H1 (cell line): ENCODE measurements around the gene RBFOX1. TPM values are rescaled to one million over a fixed set of nuclear protein-coding genes. Genes with fewer than 3 reads are reported as not detected.

ENCODE experiments used
- CTCF ChIA-PET: fragments of 300-600 bp; sonication (Branson Sonifier 250); formaldehyde crosslinking; loops from one replicate; lab custom pipeline; 2021; ENCODE audit not compliant: partially characterized antibody; lab: Charles Lee
- POLR2A ChIA-PET: fragments of 300-600 bp; sonication (Branson Sonifier 250); formaldehyde crosslinking; loops from one replicate; lab custom pipeline; 2021; ENCODE audit warnings: inconsistent platforms; ENCODE audit not compliant: partially characterized antibody; lab: Charles Lee
- DNase-seq, 2 experiments: peaks; one replicate each; pipeline versions ENCODE4 v3.0.0 to v3.0.0-alpha.2; 2010 to 2022; ENCODE audit warnings: low spot score in 2 of 2, low read depth in 1 of 2, mixed read lengths in 1 of 2
- FAIRE-seq: peaks from 2 replicates; lab custom pipeline; 2011; peaks lifted over from hg19 to GRCh38; lab: Jason Lieb, UNC
- H2AFZ ChIP-seq: 2 replicates; pipeline ENCODE4 v1.8.1; 2012; ENCODE audit warnings: low read length, inconsistent platforms
- H2AK5ac ChIP-seq: 2 replicates; pipeline ENCODE4 v1.6.1; 2013; ENCODE audit warnings: low read depth, low read length
- H2BK120ac ChIP-seq: replicated peaks from 2 replicates; pipeline ENCODE3; 2013; ENCODE audit warnings: low read depth, low read length, inconsistent platforms
- H2BK12ac ChIP-seq: 2 replicates; pipeline ENCODE4 v1.6.1; 2013; ENCODE audit warnings: low read depth, low read length
- H2BK15ac ChIP-seq: 2 replicates; pipeline ENCODE4 v1.6.1; 2013; ENCODE audit warnings: low read length
- H2BK20ac ChIP-seq: 2 replicates; pipeline ENCODE4 v1.6.1; 2013; ENCODE audit warnings: low read length
- H2BK5ac ChIP-seq: 2 replicates; pipeline ENCODE4 v1.6.1; 2013; ENCODE audit warnings: low read depth, low read length
- H3K14ac ChIP-seq: 2 replicates; pipeline ENCODE4 v1.6.1; 2013; ENCODE audit warnings: inconsistent platforms; ENCODE audit not compliant: insufficient read length
- H3K18ac ChIP-seq: 2 replicates; pipeline ENCODE4 v1.6.1; 2013; ENCODE audit warnings: low read length; ENCODE audit errors: extremely low read depth
- H3K23ac ChIP-seq: 2 replicates; pipeline ENCODE4 v1.6.1; 2013; ENCODE audit warnings: inconsistent platforms; ENCODE audit not compliant: insufficient read length
- H3K23me2 ChIP-seq: 2 replicates; pipeline ENCODE4 v1.6.1; 2013; ENCODE audit warnings: low read depth, low read length
- H3K27ac ChIP-seq: 2 replicates; pipeline ENCODE4 v1.6.1; 2011; ENCODE audit warnings: low read depth, low read length, inconsistent platforms
- H3K27me3 ChIP-seq, 4 experiments: replicated peaks in 1 of 4; 1 replicate in 1 of 4; 2 replicates in 3 of 4; pipeline versions ENCODE4 v1.6.1 to v1.8.1; 2011 to 2013; ENCODE audit warnings: low read length in 3 of 4, mild to moderate bottlenecking in 3 of 4, inconsistent platforms in 2 of 4, mixed read lengths in 2 of 4, moderate library complexity in 1 of 4; ENCODE audit not compliant: control insufficient read depth in 3 of 4, insufficient read depth in 3 of 4; ENCODE audit errors: extremely low read depth in 1 of 4
- H3K36me3 ChIP-seq, 4 experiments: 2 replicates each; pipeline versions ENCODE4 v1.6.1 to v1.8.1; 2011 to 2013; ENCODE audit warnings: mild to moderate bottlenecking in 4 of 4, low read length in 3 of 4, moderate library complexity in 2 of 4, control low read depth in 1 of 4, inconsistent platforms in 1 of 4; ENCODE audit not compliant: insufficient read depth in 4 of 4, control insufficient read depth in 2 of 4
- H3K4ac ChIP-seq: replicated peaks from 2 replicates; pipeline ENCODE3; 2013; ENCODE audit warnings: low read length, low read depth, mixed read lengths, inconsistent platforms; ENCODE audit not compliant: insufficient read length
- H3K4me1 ChIP-seq, 4 experiments: replicated peaks in 1 of 4; 1 replicate in 1 of 4; 2 replicates in 3 of 4; pipeline versions ENCODE4 v1.6.1 to v1.8.1; 2011 to 2013; ENCODE audit warnings: low read length in 3 of 4, inconsistent platforms in 2 of 4, mixed read lengths in 1 of 4; ENCODE audit not compliant: insufficient read depth in 4 of 4, control insufficient read depth in 3 of 4
- H3K4me2 ChIP-seq, 2 experiments: 2 replicates each; pipeline versions ENCODE4 v1.6.1 to v1.8.1; 2011 to 2013; ENCODE audit warnings: low read depth in 2 of 2, low read length in 2 of 2, control low read depth in 1 of 2, inconsistent platforms in 1 of 2, mild to moderate bottlenecking in 1 of 2; ENCODE audit not compliant: insufficient read depth in 1 of 2
- H3K4me3 ChIP-seq, 4 experiments: fragments of 200-600, 300-600 bp in 1 of 4; sonication (generic), shearing (Covaris generic), sonication (Bioruptor Twin) in 1 of 4; 2 replicates each; pipeline versions ENCODE4 v1.5.1 to v1.8.1; 2011 to 2016; ENCODE audit warnings: low read length in 4 of 4, low read depth in 3 of 4, control low read depth in 2 of 4, inconsistent platforms in 2 of 4, mild to moderate bottlenecking in 2 of 4, mixed read lengths in 1 of 4, moderate library complexity in 1 of 4; ENCODE audit not compliant: insufficient read depth in 2 of 4; ENCODE audit errors: extremely low read depth in 1 of 4
- H3K56ac ChIP-seq: replicated peaks from 2 replicates; pipeline ENCODE3; 2013; ENCODE audit warnings: low read depth, mild to moderate bottlenecking, mixed read lengths, low read length, inconsistent platforms; ENCODE audit not compliant: insufficient read length
- H3K79me1 ChIP-seq: 2 replicates; pipeline ENCODE4 v1.6.1; 2013; ENCODE audit warnings: low read depth, low read length, control low read depth
- H3K79me2 ChIP-seq, 2 experiments: 2 replicates each; pipeline versions ENCODE4 v1.6.1 to v1.8.1; 2012 to 2013; ENCODE audit warnings: low read length in 2 of 2, mild to moderate bottlenecking in 2 of 2, inconsistent platforms in 1 of 2; ENCODE audit not compliant: insufficient read depth in 2 of 2, control insufficient read depth in 1 of 2
- H3K9ac ChIP-seq, 4 experiments: replicated peaks in 1 of 4; 1 replicate in 1 of 4; 2 replicates in 3 of 4; pipeline versions ENCODE4 v1.6.1 to v1.8.1; 2011 to 2013; ENCODE audit warnings: low read depth in 3 of 4, low read length in 3 of 4, control low read depth in 2 of 4, mild to moderate bottlenecking in 2 of 4, moderate library complexity in 2 of 4, inconsistent platforms in 1 of 4; ENCODE audit errors: extremely low read depth in 1 of 4
- H3K9me3 ChIP-seq, 2 experiments: 2 replicates each; pipeline versions ENCODE4 v1.6.1 to v1.8.1; 2012 to 2013; ENCODE audit warnings: mild to moderate bottlenecking in 2 of 2, moderate library complexity in 2 of 2, control low read depth in 1 of 2, inconsistent platforms in 1 of 2, low read depth in 1 of 2, low read length in 1 of 2, mixed read lengths in 1 of 2; ENCODE audit not compliant: insufficient read depth in 2 of 2
- H4K20me1 ChIP-seq, 2 experiments: replicated peaks in 1 of 2; 2 replicates each; pipeline versions ENCODE3 to v1.8.1; 2011 to 2013; ENCODE audit warnings: inconsistent platforms in 2 of 2, low read length in 2 of 2, mild to moderate bottlenecking in 1 of 2; ENCODE audit not compliant: insufficient read depth in 2 of 2, control insufficient read depth in 1 of 2
- H4K5ac ChIP-seq: 2 replicates; pipeline ENCODE4 v1.6.1; 2013; ENCODE audit warnings: low read length, low read depth, mixed read lengths, inconsistent platforms; ENCODE audit not compliant: insufficient read length
- H4K8ac ChIP-seq: 2 replicates; pipeline ENCODE4 v1.8.0; 2013; ENCODE audit warnings: mild to moderate bottlenecking, moderate library complexity, low read length, inconsistent platforms; ENCODE audit not compliant: insufficient read depth; ENCODE audit errors: extremely low read depth
- H4K91ac ChIP-seq: replicated peaks from 2 replicates; pipeline ENCODE3; 2013; ENCODE audit warnings: low read length, mixed read lengths, inconsistent platforms; ENCODE audit not compliant: insufficient read length
- CREB1 ChIP-seq: IDR thresholded peaks from 2 replicates; pipeline ENCODE4 v1.6.1; 2012; ENCODE audit warnings: inconsistent platforms
- EZH2 ChIP-seq: fragments of 200-600 bp; sonication (generic); IDR thresholded peaks from 2 replicates; pipeline ENCODE4 v1.7.1; 2012; ENCODE audit warnings: low read depth, mild to moderate bottlenecking, moderate library complexity, low read length, inconsistent platforms; ENCODE audit not compliant: severe bottlenecking
- JUND ChIP-seq: IDR thresholded peaks from 2 replicates; pipeline ENCODE4 v1.6.1; 2011; ENCODE audit warnings: mild to moderate bottlenecking, improper control_type of control experiment, low read length
- POLR2AphosphoS5 ChIP-seq: IDR thresholded peaks from 2 replicates; pipeline ENCODE4 v1.6.1; 2011; ENCODE audit warnings: low read depth, low read length
- RFX5 ChIP-seq: IDR thresholded peaks from 2 replicates; pipeline ENCODE4 v1.6.1; 2011; ENCODE audit warnings: low read depth, low read length, improper control_type of control experiment, borderline replicate concordance
- RNF2 ChIP-seq: fragments of 200-900, 300-1000 bp; sonication (generic); IDR thresholded peaks from 2 replicates; pipeline ENCODE4 v1.7.1; 2016; ENCODE audit warnings: borderline replicate concordance, low read depth, mild to moderate bottlenecking, antibody characterized with exemption, low read length; ENCODE audit not compliant: poor library complexity, severe bottlenecking; ENCODE audit errors: missing control alignments
- SP1 ChIP-seq: IDR thresholded peaks from 2 replicates; pipeline ENCODE4 v1.6.1; 2011; ENCODE audit warnings: low read depth, low read length
- TAF7 ChIP-seq: optimal IDR thresholded peaks from 2 replicates; pipeline ENCODE3; 2011; ENCODE audit warnings: low read depth, mild to moderate bottlenecking, inconsistent platforms, low read length, moderate library complexity, borderline replicate concordance
- YY1 ChIP-seq: IDR thresholded peaks from 2 replicates; pipeline ENCODE4 v1.6.1; 2011; ENCODE audit warnings: low read depth, mild to moderate bottlenecking, low read length
- ZNF274 ChIP-seq: IDR thresholded peaks from 2 replicates; pipeline ENCODE4 v1.7.0; 2012; ENCODE audit warnings: low read length, borderline replicate concordance; ENCODE audit errors: extremely low read depth
- WGBS, 2 experiments: shearing (Covaris generic) in 1 of 2; methylation state at CpG; one replicate each; pipeline versions ENCODE4 v1.1.6 to v1.1.7; 2013 to 2015; ENCODE audit warnings: low lambda C conversion rate in 2 of 2, mixed read lengths in 2 of 2, inconsistent platforms in 1 of 2, low coverage in 1 of 2, missing lambda C conversion rate in 1 of 2; ENCODE audit not compliant: insufficient replicate concordance in 2 of 2, insufficient coverage in 1 of 2, insufficient read length in 1 of 2; ENCODE audit errors: extremely low coverage in 1 of 2, missing lambda C conversion rate in 1 of 2; 5-methylcytosine and 5-hydroxymethylcytosine counted together
- polyA plus RNA-seq, 7 experiments: library from polyadenylated mRNA; depleted of rRNA in 3 of 7; stranded (reverse) in 5 of 7; unstranded in 2 of 7; fragments of >200 nt in 5 of 7; fragments of 200-250 nt in 2 of 7; gene quantifications; 1 replicate in 5 of 7; 2 replicates in 1 of 7; 4 replicates in 1 of 7; pipeline versions ENCODE4 v1.2.1 to v1.2.3, GENCODE V29; 2011 to 2013; ENCODE audit warnings: missing spikeins in 2 of 7, mixed read lengths in 2 of 7
- total RNA-seq: library from RNA; stranded (reverse); fragmentation: NEBNext Ultra II Directional; extraction: Animal tissue kit (Norgen Biotek cat#: 25700); gene quantifications from 2 replicates; pipeline ENCODE4 v1.2.1, GENCODE V29; 2021
- TF ChIP-seq, protein P1 (sequence below), 3 experiments: IDR thresholded peaks; 1 replicate in 2 of 3; 2 replicates in 1 of 3; pipeline versions ENCODE4 v1.5.1 to v1.6.1; 2011; ENCODE audit warnings: low read length in 3 of 3, mild to moderate bottlenecking in 3 of 3, inconsistent platforms in 2 of 3, low read depth in 1 of 3, moderate library complexity in 1 of 3; ENCODE audit not compliant: insufficient read depth in 1 of 3; ENCODE audit errors: control extremely low read depth in 1 of 3

The RBFOX1 gene
- total and polyA plus RNA-seq, 2 of the 8 experiments (the other 6 are each of a cell fraction or from before 2014, with no cell fraction given), result 1.7 to 2.8 TPM

DNA sequence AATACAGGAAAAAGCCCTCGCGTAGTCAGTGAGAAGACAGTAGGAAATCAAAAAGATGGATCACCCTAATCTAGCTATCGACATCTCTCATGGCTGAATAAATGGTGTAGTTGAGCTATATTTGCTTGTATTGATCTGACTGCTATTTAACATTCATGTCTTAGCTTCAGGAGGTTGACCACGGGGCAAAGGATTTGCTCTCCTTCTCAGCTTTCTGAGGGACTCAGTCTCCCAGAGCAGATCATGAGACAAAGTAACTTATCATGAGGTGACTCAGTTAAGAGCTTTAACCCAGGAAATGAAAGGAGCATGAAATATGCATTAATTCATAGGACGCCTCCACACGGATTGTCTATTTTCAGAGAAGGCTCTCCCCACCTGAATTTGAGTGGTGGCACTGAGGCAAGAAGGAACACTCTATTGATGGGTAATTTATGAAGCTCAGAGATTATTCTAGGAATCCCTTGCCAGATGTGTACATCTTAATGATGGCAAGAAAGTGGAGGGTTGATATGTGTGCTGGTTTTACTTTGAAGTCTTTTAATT lies 608 bp downstream of the RBFOX1 start:
- Histone ChIP-seq H3K23me2 (no peaks in the 10 kb centered on the region; the same call in 1 of the 2 replicates), H3K79me2 (no peaks in the 10 kb centered on the region), H2BK120ac (no peak overlapping the region), H3K23ac (no peak overlapping the region), H3K27me3 (no peaks in the 10 kb centered on the region), H2BK20ac (no peak overlapping the region), H3K9me3 (no peaks in the 10 kb centered on the region), H2BK5ac (no peak overlapping the region), H3K79me1 (no peaks in the 10 kb centered on the region), H4K8ac (no peak overlapping the region), H4K91ac (no peak overlapping the region), H2AFZ (no peak overlapping the region), H3K4me3 (no peak overlapping the region), H2BK12ac (no peak overlapping the region), H3K36me3 (no peaks in the 10 kb centered on the region), H3K27ac (no peak overlapping the region), H3K4me1 (no peaks in the 10 kb centered on the region), H4K5ac (no peak overlapping the region), H3K14ac (no peak overlapping the region), H3K18ac (no peak overlapping the region), H2AK5ac (no peak overlapping the region), H3K4ac (no peak overlapping the region), H4K20me1 (no peaks in the 10 kb centered on the region), H3K4me2 (no peak overlapping the region), H2BK15ac (no peak overlapping the region), H3K56ac (no peak overlapping the region), H3K9ac (no peak overlapping the region)
- FAIRE-seq (no peak), DNase-seq (no peak)
- WGBS, 2 experiments, result 91% methylated on average over 6 of the region's 6 CpGs; no CpG with 5 or more reads in 1 of the 2 experiments
- CTCF ChIA-PET, result interaction anchor here (0.5 to 3.7 kb wide), 4 partner anchors 9 to 119 kb away, joined by 3 to 21 read pairs (median 6); no protein-coding TSS in a partner anchor
- POLR2A ChIA-PET, result no interaction called here
- no peak for TF ChIP-seq EZH2
- no peak for TF ChIP-seq RFX5
- no peak for TF ChIP-seq YY1
- TF ChIP-seq SP1, result no peak
- no peak for TF ChIP-seq JUND
- TF ChIP-seq TAF7, result no peak
- TF ChIP-seq, protein P1, sequence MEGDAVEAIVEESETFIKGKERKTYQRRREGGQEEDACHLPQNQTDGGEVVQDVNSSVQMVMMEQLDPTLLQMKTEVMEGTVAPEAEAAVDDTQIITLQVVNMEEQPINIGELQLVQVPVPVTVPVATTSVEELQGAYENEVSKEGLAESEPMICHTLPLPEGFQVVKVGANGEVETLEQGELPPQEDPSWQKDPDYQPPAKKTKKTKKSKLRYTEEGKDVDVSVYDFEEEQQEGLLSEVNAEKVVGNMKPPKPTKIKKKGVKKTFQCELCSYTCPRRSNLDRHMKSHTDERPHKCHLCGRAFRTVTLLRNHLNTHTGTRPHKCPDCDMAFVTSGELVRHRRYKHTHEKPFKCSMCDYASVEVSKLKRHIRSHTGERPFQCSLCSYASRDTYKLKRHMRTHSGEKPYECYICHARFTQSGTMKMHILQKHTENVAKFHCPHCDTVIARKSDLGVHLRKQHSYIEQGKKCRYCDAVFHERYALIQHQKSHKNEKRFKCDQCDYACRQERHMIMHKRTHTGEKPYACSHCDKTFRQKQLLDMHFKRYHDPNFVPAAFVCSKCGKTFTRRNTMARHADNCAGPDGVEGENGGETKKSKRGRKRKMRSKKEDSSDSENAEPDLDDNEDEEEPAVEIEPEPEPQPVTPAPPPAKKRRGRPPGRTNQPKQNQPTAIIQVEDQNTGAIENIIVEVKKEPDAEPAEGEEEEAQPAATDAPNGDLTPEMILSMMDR (IDR thresholded peaks at IDR 0.05; ENCODE audit: control extremely low read depth in 1 of 3, insufficient read depth in 1 of 3, low read depth in 1 of 3, low read length in 3 of 3), result no peak
- no peak for TF ChIP-seq RNF2
- TF ChIP-seq POLR2AphosphoS5, result no peak
- no peak for TF ChIP-seq CREB1
- no peak for TF ChIP-seq ZNF274
